ENCODE measurements around the gene TMEM89.

DNA sequence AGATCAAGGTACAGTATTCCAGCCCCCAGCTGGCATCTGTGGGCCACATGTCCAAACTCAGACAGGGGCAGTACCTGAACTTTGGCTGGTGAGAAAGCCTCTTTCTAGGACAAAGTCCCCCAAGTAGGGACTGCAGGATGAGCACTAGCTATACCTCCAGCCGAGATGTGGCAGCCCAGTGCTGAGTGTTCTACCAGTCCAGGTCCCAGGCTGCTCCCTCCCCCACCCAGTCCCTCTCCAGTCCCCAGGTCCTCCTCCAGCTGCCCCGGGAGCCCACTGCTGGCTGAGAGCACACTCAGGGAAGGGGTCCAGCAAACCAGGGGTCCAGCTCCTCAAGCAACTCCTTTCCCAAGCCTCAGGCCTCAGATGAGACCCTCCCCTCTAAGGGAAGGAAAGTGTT lies 12.2 kb upstream of the TMEM89 start:
- TF ChIP-seq POLR2A (IDR thresholded peaks at IDR 0.05; ENCODE audit: low read depth, low read length), result no peak
- TF ChIP-seq TAF1 (IDR thresholded peaks at IDR 0.05; ENCODE audit: borderline replicate concordance, low read depth, low read length), result no peak
- no peak for TF ChIP-seq POLR2AphosphoS5 (IDR thresholded peaks at IDR 0.05; ENCODE audit: low read depth, low read length)

All from GM12892 (cell line).